GM10847 (cell line): Measurements from ENCODE around the gene IDUA.

Experiments
- POLR2A ChIP-seq: IDR thresholded peaks from 2 replicates; pipeline ENCODE4 v1.6.1; 2011; ENCODE audit not compliant: insufficient read length; ENCODE audit errors: extremely low read depth

Gene IDUA

DNA sequence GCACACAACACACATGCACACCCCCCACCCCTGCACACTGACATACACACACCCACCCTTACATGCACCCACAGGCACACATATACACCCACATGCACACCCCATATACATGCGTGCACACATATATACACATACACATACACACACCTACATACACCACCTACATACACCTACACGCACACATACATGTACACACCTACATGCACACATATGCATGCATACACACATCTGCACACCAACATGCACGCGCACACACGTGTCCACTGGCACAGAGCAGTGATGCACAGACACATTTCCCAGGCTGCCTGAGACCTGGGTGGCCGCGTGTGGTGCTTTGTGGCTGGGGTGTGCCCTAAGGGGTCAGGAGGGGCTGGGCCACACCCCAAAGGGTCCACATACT lies 56.3 kb downstream of the IDUA start:
- no peak for TF ChIP-seq POLR2A

- no peak for TF ChIP-seq POLR2A
Measured at GRCh38 chr4:1043651-1044468, 57.0 kb downstream of the IDUA start.

DNA sequence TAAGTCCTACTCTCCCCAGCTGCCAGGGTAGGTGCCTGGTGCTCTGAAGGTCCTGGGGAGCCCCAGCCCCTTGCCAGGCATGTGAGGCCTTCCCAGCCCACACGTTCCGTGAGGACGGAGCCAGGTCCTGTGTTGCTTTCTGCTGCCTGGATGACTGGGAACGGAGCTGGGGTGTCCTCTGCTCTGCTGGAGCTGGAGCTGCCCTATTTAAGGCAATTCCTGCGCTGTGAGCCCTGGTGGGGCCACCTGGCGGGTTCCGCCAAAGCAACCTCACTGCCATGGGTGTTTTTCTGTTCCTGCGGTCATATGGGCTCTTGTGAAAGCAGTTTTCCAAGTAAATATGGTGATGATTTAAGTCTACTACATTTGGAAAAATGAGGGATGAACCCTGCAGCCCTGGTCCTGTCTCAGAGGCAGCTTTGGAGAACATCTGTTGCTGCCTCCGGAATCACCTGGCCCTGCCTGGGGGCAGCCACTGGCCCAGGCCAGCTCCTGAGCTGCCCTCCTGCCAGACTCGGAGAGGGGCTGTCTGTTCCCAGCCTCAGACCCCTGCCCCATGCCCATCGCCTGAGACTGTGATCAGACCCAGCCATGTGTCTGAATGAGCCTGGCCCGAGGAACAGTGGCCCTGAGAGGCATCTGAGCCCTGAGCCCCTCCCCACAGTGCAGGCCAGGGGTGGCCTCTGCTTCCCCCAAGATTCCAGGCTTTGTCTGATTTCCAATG lies 57.8 kb downstream of the IDUA start:
- TF ChIP-seq POLR2A: no peak

DNA sequence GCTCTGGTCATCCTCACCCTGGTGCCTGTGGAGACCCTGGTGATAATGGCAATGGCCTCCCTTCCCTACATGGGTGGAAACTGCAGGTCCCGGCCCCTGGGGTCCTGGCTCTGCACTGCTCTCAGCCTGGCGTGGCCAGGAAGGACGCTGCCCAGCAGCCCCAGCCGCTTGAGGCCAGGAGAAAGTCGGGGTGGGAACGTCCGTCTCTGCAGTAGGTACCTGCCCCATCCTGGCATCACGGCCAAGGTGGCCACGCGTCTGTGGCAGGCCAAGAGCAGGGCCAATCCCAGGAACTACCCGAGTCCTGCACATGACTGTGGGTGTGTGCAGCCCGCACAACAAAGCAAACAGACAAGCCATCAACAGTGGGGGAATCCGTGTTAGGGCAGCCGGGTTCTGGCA lies 58.4 kb downstream of the IDUA start:
- TF ChIP-seq POLR2A: no peak

GRCh38 chr4:1045595-1046201 lies 58.9 kb downstream of the IDUA start:
- TF ChIP-seq POLR2A: no peak

GRCh38 chr4:1047106-1047975 lies 60.5 kb downstream of the IDUA start:
- no peak for TF ChIP-seq POLR2A

DNA sequence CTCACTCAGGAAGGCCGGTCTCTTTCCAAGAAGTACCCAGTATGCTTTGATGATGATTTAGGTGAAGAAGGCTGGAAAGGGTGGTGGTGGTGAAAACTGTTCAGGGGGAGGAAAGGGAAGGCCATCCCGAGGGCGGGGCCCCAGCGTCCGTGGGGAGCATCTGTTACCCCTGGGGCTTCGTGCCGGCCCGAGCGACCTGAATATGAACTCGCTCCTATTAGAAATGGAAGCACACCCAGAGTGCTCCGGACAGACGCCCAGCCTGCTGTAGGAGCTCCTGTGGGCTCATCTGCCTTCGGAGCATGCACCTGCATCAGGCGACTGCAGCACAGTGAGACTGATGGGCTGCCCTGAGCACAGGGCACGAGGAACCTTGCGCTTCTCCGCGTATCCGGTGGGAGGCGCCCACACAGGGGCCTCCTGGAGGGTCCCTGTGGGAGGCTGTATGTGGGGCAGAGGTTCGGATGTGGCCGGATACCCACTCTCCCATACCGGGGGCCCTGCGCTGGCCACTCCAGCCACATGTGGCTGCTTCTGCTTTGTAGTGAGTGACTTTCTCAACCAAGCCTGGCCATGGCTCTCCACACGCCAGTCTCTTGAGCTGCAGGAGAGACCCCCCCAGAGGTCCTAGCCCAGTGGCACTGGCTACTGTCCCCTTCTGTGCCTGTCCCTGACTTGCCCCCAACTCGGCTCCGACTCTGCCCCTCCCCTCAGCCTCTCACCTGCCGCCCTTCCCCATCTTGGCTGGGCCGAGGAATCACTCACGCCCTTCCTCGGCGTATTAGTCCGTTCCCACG lies 61.3 kb downstream of the IDUA start:
- no peak for TF ChIP-seq POLR2A

DNA sequence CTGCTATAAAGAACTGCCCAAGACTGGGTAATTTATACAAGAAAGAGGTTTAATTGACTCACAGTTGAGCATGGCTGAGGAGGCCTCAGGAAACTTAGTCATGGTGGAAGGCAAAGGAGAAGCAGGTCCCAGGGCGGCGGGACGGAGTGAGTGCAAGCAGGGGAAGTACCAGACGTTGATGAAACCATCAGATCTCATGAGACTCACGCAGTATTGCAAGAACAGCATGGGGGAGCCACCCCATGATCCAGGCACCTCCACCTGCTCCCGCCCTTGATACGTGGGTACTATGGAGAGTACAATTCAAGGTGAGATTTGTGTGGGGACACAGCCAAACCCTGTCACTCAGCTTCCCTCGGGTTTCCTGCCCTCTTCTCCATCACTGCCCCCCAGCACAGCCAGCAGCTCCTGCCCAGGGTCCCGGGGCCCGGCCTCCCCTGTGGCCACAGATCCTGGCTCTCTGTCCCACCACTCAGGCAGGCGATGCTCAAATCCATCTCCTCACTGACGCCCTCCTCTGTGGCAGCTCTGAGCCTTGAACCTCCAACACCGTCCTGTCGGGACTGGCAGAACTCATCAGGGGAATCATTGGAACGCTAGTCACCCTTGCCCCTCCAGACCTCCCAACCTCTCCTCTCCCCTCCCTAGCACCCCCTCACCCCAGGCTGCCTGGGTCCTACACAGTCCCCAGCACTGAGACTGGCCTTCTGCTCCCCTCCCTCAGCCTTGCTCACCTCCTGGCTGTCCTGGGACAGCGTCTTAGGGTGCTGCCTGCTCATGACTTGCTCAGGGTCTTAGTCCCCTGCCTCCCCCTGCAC lies 62.1 kb downstream of the IDUA start:
- TF ChIP-seq POLR2A: no peak

DNA sequence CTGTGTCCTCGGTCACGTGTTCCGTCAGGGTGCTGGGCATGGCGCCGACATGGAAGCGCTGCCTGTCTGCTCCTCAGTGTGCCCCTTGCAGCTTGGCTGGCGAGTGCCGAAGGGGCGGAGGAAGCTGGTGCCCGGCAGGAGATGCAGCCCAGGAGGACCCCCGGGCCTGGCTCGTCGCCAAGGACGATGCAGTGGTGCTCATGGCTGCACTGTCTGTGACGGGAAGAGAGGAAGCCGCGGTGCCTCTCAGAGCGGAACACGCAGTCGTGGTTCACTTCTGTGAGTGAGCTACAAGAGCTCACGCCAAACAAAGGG lies 62.7 kb downstream of the IDUA start:
- no peak for TF ChIP-seq POLR2A

DNA sequence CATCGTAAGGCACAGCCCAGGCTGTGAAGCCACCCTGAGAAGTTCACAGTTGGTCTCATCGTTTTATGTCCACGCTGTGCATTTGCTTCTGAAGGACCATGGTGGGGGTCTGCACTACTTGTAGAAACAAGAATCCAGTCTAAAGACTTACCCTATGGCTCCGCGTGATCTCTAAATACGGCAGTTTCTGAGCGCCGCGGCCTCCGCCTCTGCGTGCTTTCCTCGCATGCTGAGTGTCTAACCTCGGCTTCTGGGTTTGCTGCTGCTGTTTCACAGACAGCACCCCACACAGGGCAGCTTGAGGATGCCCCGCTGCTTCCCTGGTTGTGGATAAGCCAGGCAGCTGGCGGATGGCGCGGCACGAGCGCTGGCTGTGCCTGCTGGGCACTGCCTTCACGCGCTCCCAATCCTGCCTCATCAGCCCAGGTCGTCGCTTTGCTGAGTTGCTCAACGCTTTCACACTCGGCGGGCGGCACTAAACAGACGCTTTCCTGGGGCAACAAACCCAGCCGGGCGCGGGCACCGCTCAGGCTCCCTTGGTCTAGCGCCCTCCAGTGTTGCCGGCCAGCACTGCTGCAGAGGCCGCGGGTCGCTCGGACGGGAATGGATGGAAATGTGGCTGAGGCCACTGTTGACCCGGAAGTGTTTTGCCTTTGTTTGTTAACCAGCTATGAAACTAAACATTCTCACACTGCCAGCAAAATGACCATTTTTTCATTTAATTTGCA lies 63.8 kb downstream of the IDUA start:
- no peak for TF ChIP-seq POLR2A

DNA sequence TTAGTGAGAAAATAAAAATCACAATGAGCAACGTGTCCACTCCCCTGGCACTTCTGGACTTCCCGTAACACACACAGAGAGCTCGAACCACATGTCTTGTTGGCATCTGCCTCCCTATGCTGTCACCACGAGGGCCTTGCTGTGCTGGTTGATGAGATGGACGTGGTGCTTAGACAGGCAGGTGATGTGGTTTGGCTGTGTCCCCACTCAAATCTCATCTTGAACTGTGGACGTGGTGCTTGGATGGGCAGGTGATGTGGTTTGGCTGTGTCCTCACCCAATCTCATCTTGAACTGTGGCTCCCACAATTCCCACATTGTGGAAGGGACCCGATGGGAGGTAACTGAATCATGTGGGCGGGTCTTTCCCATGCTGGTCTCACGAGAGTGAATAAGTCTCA lies 64.6 kb downstream of the IDUA start:
- no peak for TF ChIP-seq POLR2A

GRCh38 chr4:1052231-1052671 lies 65.4 kb downstream of the IDUA start:
- TF ChIP-seq POLR2A: no peak

DNA sequence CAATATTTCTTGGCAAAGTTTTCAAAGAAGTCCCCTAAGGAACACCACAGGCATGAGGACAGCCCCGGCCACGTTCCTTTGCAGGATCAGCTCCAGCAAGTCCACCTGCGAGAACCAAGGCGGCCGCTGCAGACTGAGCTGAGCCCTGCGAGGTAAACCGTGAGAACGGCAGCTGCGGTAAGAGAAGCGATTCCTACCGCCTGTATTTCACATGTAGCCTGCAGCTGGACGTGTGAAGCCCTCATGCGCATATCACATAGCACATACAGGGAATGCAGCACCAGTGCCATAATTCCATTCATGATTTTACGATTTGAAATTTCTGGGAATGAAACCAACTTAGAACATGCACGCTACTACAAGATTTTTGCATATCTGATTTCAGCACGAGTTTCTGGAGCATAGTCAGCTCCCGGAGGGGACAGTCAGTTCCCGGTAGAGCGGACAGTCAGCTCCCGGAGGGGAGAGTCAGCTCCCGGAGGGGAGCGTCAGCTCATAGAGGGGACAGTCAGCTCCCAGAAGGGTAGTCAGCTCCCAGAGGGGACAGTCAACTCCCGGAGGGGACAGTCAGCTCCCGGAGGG lies 66.3 kb downstream of the IDUA start:
- no peak for TF ChIP-seq POLR2A
